ENCODE results near the gene NET1. TPM values are rescaled to one million over a fixed set of nuclear protein-coding genes. Genes with fewer than 3 reads are reported as not detected.
A peak's percentile ranks its signal among the peaks of the same experiment; 100 is the strongest.

Gene NET1
- total RNA-seq, 4 donors from 2014 or later: 90.0 to 311 (median 289) TPM

GRCh38 chr10:5424751-5425150, 12.4 kb downstream of the NET1 start:
- TF ChIP-seq EP300 (IDR thresholded peaks at IDR 0.05; ENCODE audit: low read depth): no peak
- TF ChIP-seq POLR2A (IDR thresholded peaks at IDR 0.05): no peak
- TF ChIP-seq CTCF (IDR thresholded peaks at IDR 0.05): no peak
- TF ChIP-seq POLR2AphosphoS5 (IDR thresholded peaks at IDR 0.05): no peak
- DNase-seq: no peak
- in situ Hi-C loops (cut with MboI; ENCODE audit: low pct_ligation_motif_present in 1 of 4, low pct_unique_long_range_greater_than_20kb in 1 of 4, low sequenced_read_pairs in 3 of 4): loop anchor here in 2 of 4 donors (25.0 kb wide), 1 partner anchor 438 kb away; no protein-coding TSS in a partner anchor

GRCh38 chr10:5428133-5428532, 15.8 kb downstream of the NET1 start:
- intact Hi-C loops (cut with DNase I; ENCODE audit: low total_unique reads) (no loop called here), in situ Hi-C loops (cut with MboI; ENCODE audit: low pct_ligation_motif_present in 1 of 4, low pct_unique_long_range_greater_than_20kb in 1 of 4, low sequenced_read_pairs in 3 of 4) (loop anchor here in 2 of 4 donors (25.0 kb wide), 1 partner anchor 434 kb away; no protein-coding TSS in a partner anchor)
- H3K27me3 ChIP-seq: no peaks in the 10 kb centered on the region
- peaks cover 0 to 3% of the 10 kb centered on the region in 2 donors for H3K9me3 ChIP-seq
- 73 to 79% methylated on average over 2 of the region's 2 CpGs for WGBS, 2 donors (ENCODE audit: low coverage in 1 of 2)
- no peak for DNase-seq
- TF ChIP-seq EP300 (IDR thresholded peaks at IDR 0.05; ENCODE audit: low read depth) (no peak), POLR2AphosphoS5 (IDR thresholded peaks at IDR 0.05) (no peak), CTCF (IDR thresholded peaks at IDR 0.05) (no peak), POLR2A (IDR thresholded peaks at IDR 0.05) (no peak)
- H3K4me3 ChIP-seq: no peak overlapping the region
- peaks cover 0 to 7% (median 0%) of the 10 kb centered on the region in 4 donors for H3K36me3 ChIP-seq
- no peaks in the 10 kb centered on the region for H3K4me1 ChIP-seq
- no peak overlapping the region for H3K27ac ChIP-seq

More at GRCh38 chr10:5424751-5425150, 12.4 kb downstream of the NET1 start:
- H3K36me3 ChIP-seq: no peaks in the 10 kb centered on the region
- H3K27ac ChIP-seq: no peak overlapping the region
- WGBS, 2 donors (ENCODE audit: low coverage in 1 of 2): 90% methylated on average over 3 of the region's 4 CpGs
- no peaks in the 10 kb centered on the region for H3K4me1 ChIP-seq
- no peak overlapping the region for H3K4me3 ChIP-seq
- no peaks in the 10 kb centered on the region for H3K9me3 ChIP-seq
- H3K27me3 ChIP-seq: no peaks in the 10 kb centered on the region
- intact Hi-C loops (cut with DNase I; ENCODE audit: low total_unique reads): no loop called here

GRCh38 chr10:5433182-5433581, 20.8 kb downstream of the NET1 start:
- no peaks in the 10 kb centered on the region for H3K27me3 ChIP-seq
- H3K4me3 ChIP-seq: no peak overlapping the region
- no peak for TF ChIP-seq CTCF (IDR thresholded peaks at IDR 0.05)
- TF ChIP-seq EP300 (IDR thresholded peaks at IDR 0.05; ENCODE audit: low read depth): no peak
- TF ChIP-seq POLR2AphosphoS5 (IDR thresholded peaks at IDR 0.05): no peak
- TF ChIP-seq POLR2A (IDR thresholded peaks at IDR 0.05): no peak
- peaks cover 0 to 3% of the 10 kb centered on the region in 2 donors for H3K9me3 ChIP-seq
- DNase-seq: no peak
- intact Hi-C loops (cut with DNase I; ENCODE audit: low total_unique reads) (no loop called here), in situ Hi-C loops (cut with MboI; ENCODE audit: low pct_ligation_motif_present in 1 of 4, low pct_unique_long_range_greater_than_20kb in 1 of 4, low sequenced_read_pairs in 3 of 4) (loop anchor here in 2 of 4 donors (25.0 kb wide), 1 partner anchor 429 kb away; no protein-coding TSS in a partner anchor)
- 70 to 80% methylated on average over 1 of the region's 1 CpG for WGBS, 2 donors (ENCODE audit: low coverage in 1 of 2)
- H3K4me1 ChIP-seq: peaks cover 0 to 8% (median 4%) of the 10 kb centered on the region in 4 donors
- H3K36me3 ChIP-seq: peaks cover 0 to 7% (median 0%) of the 10 kb centered on the region in 4 donors
- no peak overlapping the region for H3K27ac ChIP-seq

- WGBS, 2 donors (ENCODE audit: low coverage in 1 of 2): 53 to 57% methylated on average over 3 of the region's 3 CpGs
- in situ Hi-C loops (cut with MboI; ENCODE audit: low pct_ligation_motif_present in 1 of 4, low pct_unique_long_range_greater_than_20kb in 1 of 4, low sequenced_read_pairs in 3 of 4) (loop anchor here in 2 of 4 donors (25.0 kb wide), 1 partner anchor 428 kb away; no protein-coding TSS in a partner anchor), intact Hi-C loops (cut with DNase I; ENCODE audit: low total_unique reads) (no loop called here)
Observed at GRCh38 chr10:5434017-5434753, 21.8 kb downstream of the NET1 start.

More at GRCh38 chr10:5434017-5434753, 21.8 kb downstream of the NET1 start:
- no peak for DNase-seq
- peaks cover 0 to 3% of the 10 kb centered on the region in 2 donors for H3K9me3 ChIP-seq
- TF ChIP-seq POLR2A (IDR thresholded peaks at IDR 0.05) (no peak), POLR2AphosphoS5 (IDR thresholded peaks at IDR 0.05) (no peak), CTCF (IDR thresholded peaks at IDR 0.05) (peak; percentile 58 to 71 (median 64)), EP300 (IDR thresholded peaks at IDR 0.05; ENCODE audit: low read depth) (no peak)
- H3K4me1 ChIP-seq: peaks cover 0 to 8% (median 4%) of the 10 kb centered on the region in 4 donors
- H3K27ac ChIP-seq: no peak overlapping the region
- H3K4me3 ChIP-seq: no peak overlapping the region
- H3K36me3 ChIP-seq: peaks cover 0 to 7% (median 0%) of the 10 kb centered on the region in 4 donors
- no peaks in the 10 kb centered on the region for H3K27me3 ChIP-seq

All from transverse colon (tissue), 4 donors.